GM12892 (cell line): ENCODE results near the gene GNG2.

Experiments
- POLR2A ChIP-seq: IDR thresholded peaks from 2 replicates; pipeline ENCODE4 v1.6.1; 2011; ENCODE audit warnings: low read depth, low read length, control low read depth
- POLR2AphosphoS5 ChIP-seq: IDR thresholded peaks from 2 replicates; pipeline ENCODE4 v1.6.1; 2011; ENCODE audit warnings: low read depth, low read length, control low read depth
- TAF1 ChIP-seq: IDR thresholded peaks from 2 replicates; pipeline ENCODE4 v1.6.1; 2011; ENCODE audit warnings: low read depth, mild to moderate bottlenecking, control low read depth, low read length, borderline replicate concordance

GRCh38 chr14:52002542-52002941 is 142.1 kb downstream of the GNG2 start:
- TF ChIP-seq POLR2AphosphoS5 = no peak
- no peak for TF ChIP-seq TAF1
- TF ChIP-seq POLR2A = no peak
